ENCODE measurements around the gene NGEF.

The NGEF gene

DNA sequence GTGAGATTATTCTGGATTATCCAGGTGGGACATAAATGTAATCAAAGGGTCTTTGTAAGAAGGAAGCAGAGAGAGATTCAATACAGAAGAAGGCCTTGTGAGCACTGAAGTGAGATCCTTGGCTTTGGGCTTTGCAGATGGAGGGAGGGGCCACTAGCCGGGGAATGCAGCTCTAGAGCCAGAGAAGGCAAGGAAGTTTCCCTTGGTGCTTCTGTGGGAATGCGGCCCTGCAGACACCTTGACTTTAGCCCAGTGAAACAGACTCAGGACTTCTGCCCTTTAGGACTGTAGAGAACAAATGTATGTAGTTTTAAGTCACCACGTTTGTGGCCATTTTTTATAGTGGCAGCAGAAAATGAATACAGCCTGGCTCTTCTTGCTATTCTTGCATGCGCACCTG, 27.5 kb upstream of the NGEF start:
- no peak overlapping the region for H3K27ac ChIP-seq
- no peak for TF ChIP-seq ZFX (IDR thresholded peaks at IDR 0.05; ENCODE audit: borderline replicate concordance)
- TF ChIP-seq, protein P1, sequence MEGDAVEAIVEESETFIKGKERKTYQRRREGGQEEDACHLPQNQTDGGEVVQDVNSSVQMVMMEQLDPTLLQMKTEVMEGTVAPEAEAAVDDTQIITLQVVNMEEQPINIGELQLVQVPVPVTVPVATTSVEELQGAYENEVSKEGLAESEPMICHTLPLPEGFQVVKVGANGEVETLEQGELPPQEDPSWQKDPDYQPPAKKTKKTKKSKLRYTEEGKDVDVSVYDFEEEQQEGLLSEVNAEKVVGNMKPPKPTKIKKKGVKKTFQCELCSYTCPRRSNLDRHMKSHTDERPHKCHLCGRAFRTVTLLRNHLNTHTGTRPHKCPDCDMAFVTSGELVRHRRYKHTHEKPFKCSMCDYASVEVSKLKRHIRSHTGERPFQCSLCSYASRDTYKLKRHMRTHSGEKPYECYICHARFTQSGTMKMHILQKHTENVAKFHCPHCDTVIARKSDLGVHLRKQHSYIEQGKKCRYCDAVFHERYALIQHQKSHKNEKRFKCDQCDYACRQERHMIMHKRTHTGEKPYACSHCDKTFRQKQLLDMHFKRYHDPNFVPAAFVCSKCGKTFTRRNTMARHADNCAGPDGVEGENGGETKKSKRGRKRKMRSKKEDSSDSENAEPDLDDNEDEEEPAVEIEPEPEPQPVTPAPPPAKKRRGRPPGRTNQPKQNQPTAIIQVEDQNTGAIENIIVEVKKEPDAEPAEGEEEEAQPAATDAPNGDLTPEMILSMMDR (IDR thresholded peaks at IDR 0.05), result no peak

DNA sequence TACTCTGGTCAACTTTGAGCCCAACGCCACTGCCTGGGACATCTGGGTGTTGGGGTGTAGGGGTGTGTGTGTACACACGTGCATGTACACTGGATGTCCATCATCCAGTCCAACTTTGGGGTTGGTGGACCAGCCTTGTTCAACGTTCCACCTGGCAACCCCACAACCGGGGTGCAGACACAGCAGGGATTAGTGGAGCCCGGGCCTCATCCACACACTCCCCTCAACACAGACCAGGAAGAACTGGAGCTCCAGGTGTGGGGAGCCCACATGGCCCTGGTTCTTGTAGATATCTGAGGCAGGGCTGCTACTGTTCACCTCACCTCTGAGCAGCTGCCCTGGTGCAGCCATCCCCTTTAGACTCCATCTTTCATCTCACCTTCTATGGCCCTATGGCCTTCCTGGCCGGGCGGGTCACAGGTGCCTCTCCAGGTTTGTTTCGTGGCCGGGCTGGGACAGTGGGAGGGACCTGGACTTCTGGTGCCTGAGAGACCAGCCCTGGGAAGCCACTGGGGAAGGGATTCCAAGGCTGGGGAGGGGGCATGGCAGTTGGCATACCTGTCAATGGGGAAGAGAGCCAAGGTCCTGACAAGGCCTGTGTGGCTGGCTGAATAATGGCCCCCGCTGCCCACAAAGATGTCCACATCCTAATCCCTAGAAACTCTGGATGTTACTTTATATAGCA, 26.9 kb upstream of the NGEF start:
- TF ChIP-seq, protein P1 (IDR thresholded peaks at IDR 0.05), result no peak
- no peak for TF ChIP-seq ZFX (IDR thresholded peaks at IDR 0.05; ENCODE audit: borderline replicate concordance)
- H3K27ac ChIP-seq, result no peak overlapping the region

DNA sequence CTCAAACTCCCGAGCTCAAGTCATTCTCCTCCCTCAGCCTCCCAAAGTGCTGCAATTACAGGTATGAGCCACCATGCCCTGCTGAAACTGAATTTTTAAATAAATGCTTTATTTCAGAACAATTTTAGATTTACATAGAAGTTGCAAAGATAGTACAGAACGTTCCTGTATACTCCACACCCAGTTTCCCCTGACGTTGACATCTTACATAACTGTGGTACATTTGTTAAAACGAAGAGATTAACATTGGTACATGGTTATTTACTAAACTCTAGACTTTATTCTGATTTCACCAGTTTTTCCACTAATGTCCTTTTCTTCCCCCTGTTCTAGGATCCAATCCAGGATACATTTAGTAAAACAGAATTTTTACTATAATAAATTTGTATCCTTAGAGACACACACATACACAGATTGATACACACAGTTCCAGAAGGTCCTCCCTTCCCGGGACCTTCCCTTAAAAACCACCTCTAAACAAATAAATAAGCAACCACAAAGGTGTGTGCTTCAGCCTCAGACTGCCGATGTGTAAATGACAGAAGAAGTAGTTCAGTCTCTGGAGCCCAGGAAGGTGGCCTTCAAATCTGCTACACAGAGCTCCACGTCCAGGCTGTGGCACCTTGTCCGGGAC, 26.3 kb upstream of the NGEF start:
- TF ChIP-seq, protein P1 (IDR thresholded peaks at IDR 0.05), result no peak
- no peak for TF ChIP-seq ZFX (IDR thresholded peaks at IDR 0.05; ENCODE audit: borderline replicate concordance)
- no peak overlapping the region for H3K27ac ChIP-seq

DNA sequence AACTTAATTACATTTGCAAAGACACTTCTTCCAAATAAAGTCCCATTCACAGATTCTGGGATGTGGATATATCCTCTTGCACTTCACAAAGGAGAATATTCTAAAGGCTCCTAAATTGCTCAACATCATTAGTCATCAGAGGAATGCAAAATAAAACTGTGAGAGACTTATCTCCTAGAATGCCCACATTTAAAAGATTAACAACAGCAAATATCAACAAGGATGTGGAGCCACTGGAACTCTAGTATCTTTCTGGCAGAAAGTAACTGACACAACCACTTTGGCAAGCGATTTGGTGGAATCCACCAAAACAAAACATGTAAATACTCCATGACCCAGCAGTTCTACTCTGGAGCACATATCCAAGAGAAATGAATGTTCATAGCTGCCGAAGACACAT, 24.0 kb upstream of the NGEF start:
- TF ChIP-seq, protein P1 (IDR thresholded peaks at IDR 0.05), result no peak
- TF ChIP-seq ZFX (IDR thresholded peaks at IDR 0.05; ENCODE audit: borderline replicate concordance), result no peak
- no peak overlapping the region for H3K27ac ChIP-seq

DNA sequence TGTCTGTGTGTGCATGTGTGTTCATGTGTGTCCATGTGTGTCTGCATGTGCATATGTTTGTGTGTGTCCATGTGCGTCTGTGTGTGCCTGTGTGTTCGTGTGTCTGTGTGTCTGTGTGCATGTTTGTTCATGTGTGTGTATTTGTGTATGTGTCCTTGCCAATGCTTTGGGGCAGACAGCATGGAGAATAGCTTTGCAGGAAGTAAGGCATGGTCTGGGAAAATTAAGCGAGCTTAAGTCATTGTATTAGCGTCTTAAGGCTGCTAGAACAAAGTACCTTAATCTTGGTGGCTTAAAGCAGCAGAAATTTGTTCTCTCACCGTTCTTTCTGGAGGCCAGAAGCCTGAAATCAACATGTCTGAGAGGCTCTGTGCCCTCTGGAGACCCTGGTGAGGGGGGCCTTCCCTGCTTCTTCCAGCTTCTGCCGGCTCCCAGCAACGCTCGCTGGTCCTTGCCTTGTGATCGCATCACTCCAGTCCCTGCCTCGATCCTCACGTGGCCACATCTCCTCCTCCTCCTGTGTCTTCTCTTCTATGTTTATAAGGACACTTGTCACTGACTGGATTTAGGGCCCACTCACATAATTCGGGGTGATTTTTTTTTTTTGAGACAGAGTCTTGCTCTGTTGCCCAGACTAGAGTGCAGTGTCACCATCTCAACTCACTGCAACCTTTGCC, 23.2 kb upstream of the NGEF start:
- no peak for TF ChIP-seq ZFX (IDR thresholded peaks at IDR 0.05; ENCODE audit: borderline replicate concordance)
- TF ChIP-seq, protein P1 (IDR thresholded peaks at IDR 0.05), result no peak
- no peak overlapping the region for H3K27ac ChIP-seq

DNA sequence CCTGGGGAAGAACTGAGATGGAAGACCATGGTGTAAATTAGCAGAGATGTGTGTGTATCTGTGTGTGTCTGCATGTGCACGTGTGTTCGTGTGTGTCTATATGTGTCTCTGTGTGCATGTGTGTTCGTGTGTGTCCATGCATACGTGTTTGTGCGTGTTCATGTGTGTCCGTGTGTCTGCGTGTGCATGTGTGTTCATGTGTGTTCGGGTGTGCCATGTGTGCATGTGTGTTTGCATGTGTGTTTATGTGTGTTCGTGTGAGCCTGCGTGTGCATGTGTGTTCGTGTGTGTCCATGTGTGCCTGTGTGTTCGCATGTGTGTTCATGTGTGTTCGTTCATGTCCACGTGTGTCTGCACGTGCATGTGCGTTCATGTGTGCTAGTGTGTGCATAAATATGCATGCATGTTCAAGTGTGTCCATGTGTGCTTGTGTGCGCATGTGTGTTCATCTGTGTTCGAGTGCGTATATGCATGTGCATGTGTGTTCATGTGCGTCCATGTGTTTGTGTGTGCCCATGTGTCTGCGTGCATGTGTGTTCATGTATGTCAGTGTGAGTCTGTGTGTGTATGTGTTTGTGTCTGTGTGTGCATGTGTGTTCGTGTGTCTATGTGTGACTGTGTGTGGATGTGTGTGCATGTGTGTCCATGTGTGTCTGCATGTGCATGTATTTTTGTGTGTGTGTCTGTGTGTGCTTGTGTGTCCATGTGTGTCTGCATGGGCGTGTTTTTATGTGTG, 22.5 kb upstream of the NGEF start:
- no peak for TF ChIP-seq ZFX (IDR thresholded peaks at IDR 0.05; ENCODE audit: borderline replicate concordance)
- TF ChIP-seq, protein P1 (IDR thresholded peaks at IDR 0.05), result no peak
- H3K27ac ChIP-seq, result no peak overlapping the region

Measured in 22Rv1 (cell line).